GM12878 (cell line): Measurements from ENCODE around the gene AJM1. TPM values are rescaled to one million over a fixed set of nuclear protein-coding genes. Genes with fewer than 3 reads are reported as not detected.

Experiments used
- ASH2L ChIP-seq: fragments of 300-600, 200-600 bp; sonication (generic); IDR thresholded peaks from 2 replicates; pipeline ENCODE4 v1.6.1; 2017; ENCODE audit warnings: low read depth, mild to moderate bottlenecking, borderline replicate concordance
- CHD1 ChIP-seq: IDR thresholded peaks from 2 replicates; pipeline ENCODE4 v1.6.1; 2012; ENCODE audit warnings: low read depth, low read length, improper control_type of control experiment
- CTCF ChIP-seq, 3 experiments: IDR thresholded peaks in 2 of 3; conservative IDR thresholded peaks in 1 of 3; 2 replicates each; pipeline ENCODE4 v1.5.1; 2011; ENCODE audit warnings: low read depth in 3 of 3, low read length in 3 of 3, mild to moderate bottlenecking in 3 of 3, control low read depth in 2 of 3, moderate library complexity in 2 of 3, inconsistent platforms in 1 of 3, mixed read lengths in 1 of 3; ENCODE audit not compliant: control insufficient read depth in 2 of 3, insufficient read depth in 1 of 3; ENCODE audit errors: extremely low read depth in 1 of 3
- ESRRA ChIP-seq: IDR thresholded peaks from 2 replicates; pipeline ENCODE4 v1.6.1; 2012; ENCODE audit warnings: mild to moderate bottlenecking, low read length, improper control_type of control experiment
- FOXK2 ChIP-seq: fragments of 450-650 bp; IDR thresholded peaks from 2 replicates; pipeline ENCODE4 v1.6.1; 2017; ENCODE audit warnings: mild to moderate bottlenecking, moderate library complexity
- LARP7 ChIP-seq: fragments of 450-650 bp; IDR thresholded peaks from 2 replicates; pipeline ENCODE4 v1.6.1; 2017; ENCODE audit warnings: mild to moderate bottlenecking
- PBX3 ChIP-seq: IDR thresholded peaks from 2 replicates; pipeline ENCODE4 v1.6.1; 2011; ENCODE audit warnings: mild to moderate bottlenecking, low read depth, low read length, moderate library complexity; ENCODE audit not compliant: insufficient replicate concordance
- PML ChIP-seq: IDR thresholded peaks from 2 replicates; pipeline ENCODE4 v1.6.1; 2012; ENCODE audit warnings: low read length, inconsistent platforms
- POLR2A ChIP-seq: IDR thresholded peaks from 2 replicates; pipeline ENCODE4 v1.6.1; 2011; ENCODE audit warnings: low read depth, mild to moderate bottlenecking, low read length
- PRDM15 ChIP-seq: fragments of 450-650 bp; formaldehyde crosslinking; IDR thresholded peaks from 2 replicates; pipeline ENCODE4 v1.4.0; 2020; ENCODE audit warnings: mild to moderate bottlenecking, moderate library complexity
- SIX5 ChIP-seq: IDR thresholded peaks from 2 replicates; pipeline ENCODE4 v1.6.1; 2011; ENCODE audit warnings: mild to moderate bottlenecking, low read depth, low read length, moderate library complexity; ENCODE audit not compliant: severe bottlenecking
- SMAD5 ChIP-seq: IDR thresholded peaks from 2 replicates; pipeline ENCODE4 v1.6.1; 2016; ENCODE audit warnings: antibody characterized with exemption, low read depth
- STAT3 ChIP-seq: IDR thresholded peaks from 2 replicates; pipeline ENCODE4 v1.6.1; 2011; ENCODE audit warnings: low read depth, low read length, improper control_type of control experiment
- USF2 ChIP-seq: IDR thresholded peaks from 2 replicates; pipeline ENCODE4 v1.6.1; 2011; ENCODE audit warnings: low read depth, low read length, improper control_type of control experiment, borderline replicate concordance
- ZBTB40 ChIP-seq: fragments of 450-650 bp; IDR thresholded peaks from 2 replicates; pipeline ENCODE4 v1.6.1; 2016; ENCODE audit warnings: mild to moderate bottlenecking, moderate library complexity, borderline replicate concordance
- ZNF217 ChIP-seq: fragments of 450-650 bp; IDR thresholded peaks from 2 replicates; pipeline ENCODE4 v1.6.1; 2017; ENCODE audit warnings: antibody characterized with exemption, mild to moderate bottlenecking
- polyA plus RNA-seq, 11 experiments: library from polyadenylated mRNA; depleted of rRNA in 4 of 11; unstranded in 6 of 11; stranded (reverse) in 5 of 11; fragments of >200 nt; fragmentation: Nextera tagmentation in 4 of 11; fragmentation: Illumina TruSeq in 1 of 11; extraction: Ambion mirVana in 4 of 11; extraction: Trizol in 1 of 11; gene quantifications; 1 replicate in 1 of 11; 2 replicates in 10 of 11; pipeline versions ENCODE4 v1.2.1 to v1.2.3, GENCODE V29; 2011 to 2016; ENCODE audit warnings: inconsistent platforms in 2 of 11, missing spikeins in 2 of 11, low read depth in 1 of 11
- total RNA-seq, 4 experiments: library from RNA; depleted of rRNA in 3 of 4; stranded (reverse); fragments of >200 nt in 3 of 4; fragmentation: Illumina TruSeq in 1 of 4; extraction: Trizol in 1 of 4; gene quantifications; 2 replicates each; pipeline versions ENCODE4 v1.2.1 to v1.2.3, GENCODE V29; 2013 to 2021

Gene AJM1
- total and polyA plus RNA-seq, 10 of the 15 experiments (the other 5 are each of a cell fraction or from before 2014, with no cell fraction given): 0.06 to 2.5 (median 1.0) TPM; not detected in 2

- TF ChIP-seq PRDM15 (CRISPR knock-in tag): no peak
- peak in 1 of 3 experiments; percentile 4; a peak in 1 of 6 replicates for TF ChIP-seq CTCF (IDR thresholded peaks at IDR 0.05 in 2 of 3, conservative IDR thresholded peaks at IDR 0.05 in 1 of 3; ENCODE audit: control insufficient read depth in 2 of 3, extremely low read depth in 1 of 3, insufficient read depth in 1 of 3, low read depth in 3 of 3, low read length in 3 of 3)
- no peak for TF ChIP-seq ZNF217
- TF ChIP-seq FOXK2: no peak
- TF ChIP-seq ESRRA: no peak
- TF ChIP-seq ZBTB40: no peak
- TF ChIP-seq ASH2L: 0 out of 2 replicates have a peak, but pooled peaks have one; percentile 32
- no peak for TF ChIP-seq STAT3
- TF ChIP-seq USF2: no peak; the same call in 1 of the 2 replicates
- peak; percentile 8 for TF ChIP-seq PBX3
- no peak for TF ChIP-seq SIX5
- TF ChIP-seq SMAD5: no peak
- TF ChIP-seq LARP7: peak; percentile 69
- TF ChIP-seq PML: no peak
- TF ChIP-seq CHD1: no peak
- TF ChIP-seq POLR2A: peak; percentile 64
These were observed 40.0 kb downstream of the AJM1 start (continued) for GRCh38 chr9:136882109-136882946.
